T-helper 9 cell (primary cell): ENCODE measurements around the gene LUZP4.
"Not testable (repeated sequence)": the region's sequence is repeated elsewhere in the genome, so short reads cannot be mapped to it uniquely, and the experiment has no call there.

Experiments
- DNase-seq: peaks from one replicate; pipeline ENCODE4 v3.0.0-alpha.2; 2020
- total RNA-seq, 2 donors: gene quantifications; one replicate each; lab custom pipeline; 2026; lab: John Stamatoyannopoulos, UW

The LUZP4 gene, protein sequence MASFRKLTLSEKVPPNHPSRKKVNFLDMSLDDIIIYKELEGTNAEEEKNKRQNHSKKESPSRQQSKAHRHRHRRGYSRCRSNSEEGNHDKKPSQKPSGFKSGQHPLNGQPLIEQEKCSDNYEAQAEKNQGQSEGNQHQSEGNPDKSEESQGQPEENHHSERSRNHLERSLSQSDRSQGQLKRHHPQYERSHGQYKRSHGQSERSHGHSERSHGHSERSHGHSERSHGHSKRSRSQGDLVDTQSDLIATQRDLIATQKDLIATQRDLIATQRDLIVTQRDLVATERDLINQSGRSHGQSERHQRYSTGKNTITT
- 0 reads per million in 2 donors for total RNA-seq

DNA sequence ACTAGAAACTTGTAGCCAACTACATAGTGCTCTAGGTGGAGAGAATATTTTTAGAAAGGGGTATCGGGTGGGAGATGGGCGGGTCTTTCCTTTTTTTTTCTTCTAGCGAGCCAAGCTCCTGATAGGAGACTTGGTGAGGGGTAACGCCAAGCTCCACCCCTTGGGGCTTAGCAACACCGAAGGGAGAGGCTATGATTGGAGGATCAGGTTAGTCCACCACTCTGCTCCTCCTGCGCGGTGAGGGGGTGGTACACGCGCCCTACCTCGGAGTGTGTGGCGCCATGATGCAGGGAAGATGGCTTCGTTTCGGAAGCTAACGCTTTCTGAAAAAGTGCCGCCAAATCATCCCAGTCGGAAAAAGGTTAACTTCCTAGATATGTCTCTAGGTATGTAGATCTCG, at the start of gene LUZP4:
Gene LUZP4 (plus strand): TSS at position 251 of the 400 bp plus-strand sequence. CDS start 45 bp downstream, at position 296.
- DNase-seq = no peak

DNA sequence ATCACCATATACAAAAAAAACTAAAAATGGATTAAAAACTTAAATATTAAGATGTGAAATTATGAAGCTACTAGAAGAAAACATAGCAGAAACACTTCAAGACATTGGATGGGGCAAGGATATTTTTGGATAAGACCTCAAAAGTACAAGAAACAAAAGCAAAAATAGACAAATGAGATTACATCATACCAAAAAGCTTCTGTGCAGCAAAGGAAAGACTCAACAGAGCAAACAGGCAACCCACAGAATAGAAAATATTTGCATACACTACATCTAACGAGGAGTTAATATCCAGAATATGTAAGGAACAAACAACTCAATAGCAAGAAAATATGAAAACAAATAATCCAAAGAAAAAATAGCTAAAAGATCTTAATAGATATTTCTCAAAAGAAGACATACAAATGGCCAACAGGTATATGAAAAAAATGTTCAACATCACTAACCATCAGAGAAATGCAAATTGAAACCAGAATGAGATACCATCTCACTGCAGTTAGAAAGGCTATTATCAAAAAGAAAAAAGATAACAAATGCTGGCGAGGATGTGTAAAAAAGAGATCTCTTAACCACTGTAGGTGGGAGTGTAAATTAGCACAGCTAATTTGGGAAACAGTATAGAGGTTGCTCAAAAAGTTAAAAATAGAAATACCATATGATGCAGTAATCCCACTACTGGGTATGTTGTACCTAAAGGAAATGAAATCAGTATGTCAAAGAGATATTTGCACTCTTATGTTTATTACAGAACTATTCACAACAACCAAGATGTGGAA, 37.9 kb upstream of the LUZP4 start:
- DNase-seq = no peak

DNA sequence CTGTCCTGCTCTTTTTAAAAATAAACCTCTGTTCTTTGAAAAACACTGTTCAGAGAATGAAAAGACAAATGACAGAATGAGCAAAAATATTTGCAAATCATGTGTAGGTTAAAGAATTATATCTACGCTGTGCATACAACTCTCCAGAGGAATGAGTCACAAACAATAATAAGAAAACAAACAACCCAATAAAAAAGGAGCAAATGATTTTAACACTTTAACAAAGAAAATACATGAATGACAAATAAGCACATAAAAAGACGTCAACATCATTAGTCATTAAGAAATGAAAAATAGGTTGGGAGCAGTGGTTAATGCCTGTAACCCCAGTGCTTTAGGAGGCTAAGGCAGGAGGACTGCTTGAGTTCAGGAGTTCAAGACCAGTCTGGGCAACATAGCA, 34.5 kb upstream of the LUZP4 start:
- DNase-seq = no peak

DNA sequence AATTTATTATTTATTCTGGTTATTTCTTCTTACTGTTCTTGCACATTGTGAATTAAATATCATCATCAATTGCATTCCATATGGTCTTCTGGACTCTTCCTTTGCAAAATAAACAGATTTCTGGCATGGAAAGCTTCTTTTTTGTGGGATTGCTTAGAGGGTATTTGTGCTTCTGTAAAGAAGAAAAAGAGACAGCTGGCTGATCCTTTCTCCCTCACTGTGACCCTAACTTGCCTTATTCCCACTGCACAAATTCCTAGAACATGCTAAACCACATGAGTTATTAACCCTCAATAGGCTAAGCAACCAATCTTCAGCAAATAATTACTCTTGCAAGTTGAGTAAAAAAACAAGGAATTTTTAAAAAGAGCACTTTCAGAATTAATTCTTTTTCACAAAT, 31.8 kb upstream of the LUZP4 start:
- DNase-seq = no peak

DNA sequence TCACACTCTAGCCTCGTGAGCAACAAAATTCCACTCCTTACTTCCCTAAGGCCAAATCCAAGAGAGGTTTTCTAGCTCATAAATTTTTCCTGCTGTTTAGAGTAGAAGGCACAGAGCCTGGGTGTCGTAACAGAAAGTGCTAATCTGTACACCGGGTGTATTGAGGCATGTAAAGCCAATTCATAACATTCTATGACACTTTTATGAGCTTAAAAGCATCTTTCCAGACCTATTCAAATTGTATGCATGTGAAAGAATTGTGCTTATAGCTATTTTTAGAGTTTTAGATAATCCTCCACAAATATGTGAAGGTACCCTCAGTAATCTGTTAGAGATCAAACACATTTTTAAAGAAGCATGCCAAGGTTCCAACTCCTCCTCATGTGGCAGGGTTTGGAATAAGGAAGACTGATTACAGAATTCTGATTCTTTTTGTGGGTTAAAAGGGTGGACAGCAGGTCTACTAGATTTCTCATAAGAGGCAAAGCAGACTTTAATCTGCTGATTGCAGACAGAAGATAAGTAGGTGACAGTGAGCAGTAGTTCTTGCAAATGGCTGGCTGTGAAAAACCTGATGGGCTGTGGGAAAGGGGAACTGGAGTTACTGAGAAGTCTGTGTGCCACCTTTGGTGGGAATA, 30.2 kb upstream of the LUZP4 start:
- no peak for DNase-seq

DNA sequence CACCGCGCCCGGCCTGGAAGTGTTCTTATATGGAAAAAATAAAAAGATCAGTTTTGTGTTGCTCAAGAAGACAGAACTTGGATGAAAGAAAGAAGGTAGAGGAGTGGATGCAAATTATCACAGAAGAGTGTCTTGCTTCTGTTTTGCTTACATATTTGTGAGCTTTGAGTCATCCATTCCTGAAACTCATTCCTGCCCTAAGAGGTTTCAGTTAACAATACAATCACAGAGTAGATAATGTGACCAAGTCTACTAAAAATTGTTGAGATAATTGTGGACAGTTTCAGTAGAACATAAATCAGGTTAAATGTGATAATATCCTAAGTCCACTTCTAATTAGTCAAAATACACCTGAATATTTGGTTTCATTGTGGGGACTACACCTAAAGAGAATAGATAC, 29.2 kb upstream of the LUZP4 start:
- no peak for DNase-seq

DNA sequence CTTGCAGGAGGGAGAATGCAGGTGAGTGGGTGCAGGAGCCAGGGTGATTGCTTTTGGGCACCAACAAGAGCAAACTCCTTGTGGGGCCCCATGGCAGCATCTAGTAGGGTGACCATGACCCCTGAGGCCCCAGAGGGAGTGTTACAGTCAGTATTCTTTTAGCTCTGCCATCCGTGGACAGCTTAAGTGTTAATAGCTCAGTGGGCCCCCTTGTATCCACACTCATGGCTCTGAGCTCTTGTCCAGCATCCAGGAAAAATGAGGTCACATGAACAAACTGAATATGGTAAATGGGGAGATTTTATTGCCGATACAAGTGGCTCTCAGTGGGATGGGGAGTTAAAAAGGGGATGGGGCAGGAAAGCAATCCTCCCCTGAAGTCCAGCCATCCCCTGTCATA, 28.4 kb upstream of the LUZP4 start:
- DNase-seq = no peak

DNA sequence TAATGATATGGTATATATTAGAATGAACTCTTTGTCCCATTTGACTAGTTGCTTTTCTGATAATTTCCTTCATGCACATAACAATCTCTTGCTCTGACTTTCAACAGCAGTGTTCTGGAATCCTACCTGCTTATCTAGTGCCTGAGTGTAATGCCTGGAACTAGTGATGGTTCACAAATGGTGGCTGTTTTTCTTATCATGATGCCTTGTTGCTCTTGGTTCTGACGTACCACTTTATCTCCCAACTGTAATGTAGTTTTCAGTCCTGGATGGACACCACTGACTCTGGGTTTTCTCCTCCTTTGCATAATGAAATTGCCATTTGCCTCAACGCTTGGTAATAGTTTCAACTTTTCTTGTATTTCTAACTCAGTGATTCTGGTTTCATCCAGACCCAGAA, 25.5 kb upstream of the LUZP4 start:
- no peak for DNase-seq

DNA sequence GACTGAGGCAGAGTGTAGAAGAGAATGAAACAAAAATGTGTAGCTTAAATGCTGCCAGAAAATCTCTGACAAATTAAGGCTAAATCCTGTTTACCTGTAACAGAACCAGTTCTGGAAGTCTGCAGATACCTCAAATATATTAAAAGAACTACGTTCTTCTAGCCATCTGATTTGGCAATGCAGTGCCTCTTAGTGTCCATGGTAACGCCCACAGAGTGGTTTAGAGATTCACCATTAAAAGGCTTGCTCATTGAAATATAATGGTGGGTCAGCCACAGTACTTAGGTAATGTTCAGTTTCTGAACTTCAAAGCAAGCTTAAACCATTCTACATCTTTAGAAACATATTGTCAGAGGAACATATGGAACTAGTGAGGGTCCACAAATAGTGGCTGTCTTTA, 23.2 kb upstream of the LUZP4 start:
- DNase-seq = no peak

DNA sequence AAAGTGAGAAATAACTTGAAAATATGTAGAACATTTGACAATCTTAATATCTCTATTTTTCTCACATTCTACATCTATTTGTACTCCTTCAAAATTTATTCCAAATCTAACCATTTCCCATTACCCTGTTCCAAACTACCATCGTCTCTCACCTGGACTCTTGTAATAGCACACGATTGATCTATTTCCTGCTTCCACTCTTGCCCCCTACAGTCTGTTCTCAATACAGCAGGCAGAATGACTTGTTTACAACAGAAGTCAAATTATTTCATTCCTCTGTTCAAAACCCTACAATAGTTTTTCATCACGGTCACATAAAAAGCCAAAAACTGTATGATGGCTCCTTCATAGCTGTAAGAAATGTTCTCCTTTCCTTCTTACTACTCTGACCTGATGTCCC, 21.1 kb upstream of the LUZP4 start:
- no peak for DNase-seq

DNA sequence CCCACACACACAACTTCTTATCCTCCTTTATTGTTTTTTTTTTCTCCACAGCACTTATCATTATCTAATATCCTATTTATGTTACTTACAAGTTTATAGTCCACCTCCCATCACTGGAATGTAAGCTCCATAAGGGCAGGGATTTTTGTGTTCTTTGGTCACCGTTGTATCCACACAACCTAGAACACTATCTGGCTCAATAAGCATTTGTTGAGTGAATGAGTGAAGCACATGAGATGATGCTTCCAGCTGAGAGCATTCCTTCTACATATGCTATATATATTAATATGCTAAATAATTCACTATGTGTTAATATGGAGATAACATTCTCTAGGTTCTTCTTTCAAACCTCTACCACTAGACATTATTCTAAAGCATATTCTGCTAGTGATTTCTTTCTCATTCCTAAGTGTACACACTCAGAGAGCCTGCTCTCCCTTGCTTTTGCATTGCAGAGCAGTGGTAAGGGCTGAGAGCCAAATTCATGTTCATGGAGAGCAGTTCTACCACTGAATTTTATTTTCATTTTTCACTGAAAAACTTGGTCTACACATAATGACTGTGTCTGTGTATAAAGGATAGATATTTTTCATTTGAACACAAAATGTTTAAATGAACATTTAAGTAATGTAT, 20.3 kb upstream of the LUZP4 start:
- no peak for DNase-seq

DNA sequence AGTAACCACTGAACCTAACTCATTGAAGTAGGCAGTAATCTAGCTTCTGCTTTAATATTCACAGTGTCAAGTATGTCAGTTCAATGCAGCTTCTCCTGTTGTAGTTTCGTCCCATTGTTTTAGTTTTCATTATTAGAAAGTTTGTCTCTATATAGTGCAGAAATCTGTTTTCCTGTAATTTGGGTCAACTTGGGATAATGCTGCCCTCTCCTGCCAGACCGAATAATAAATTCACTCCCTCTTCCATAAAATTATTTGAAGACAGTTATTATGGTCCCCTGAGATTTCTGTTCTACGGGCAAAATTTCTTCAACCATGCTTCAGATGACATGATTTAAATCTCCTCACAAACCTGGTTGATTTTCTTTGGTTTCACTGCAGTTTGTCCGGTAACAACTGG, 4.6 kb upstream of the LUZP4 start:
- DNase-seq = no peak

DNA sequence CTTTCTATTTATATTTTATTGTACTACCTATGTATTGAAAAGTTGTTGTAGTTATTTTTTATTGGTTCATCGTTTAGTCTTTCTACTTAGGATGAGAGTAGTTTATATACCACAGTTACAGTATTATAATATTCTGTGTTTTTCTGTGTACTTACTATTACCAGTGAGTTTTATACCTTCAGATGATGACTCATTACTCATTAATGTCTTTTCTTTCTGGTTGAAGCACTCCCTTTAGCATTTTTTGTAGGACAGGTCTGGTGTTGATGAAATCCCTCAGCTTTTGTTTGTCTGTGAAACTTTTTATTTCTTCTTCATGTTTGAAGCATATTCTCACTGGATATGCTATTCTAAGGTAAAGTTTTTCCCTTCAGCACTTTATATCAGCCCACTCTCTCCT, 7.7 kb downstream of the LUZP4 start:
- no peak for DNase-seq

DNA sequence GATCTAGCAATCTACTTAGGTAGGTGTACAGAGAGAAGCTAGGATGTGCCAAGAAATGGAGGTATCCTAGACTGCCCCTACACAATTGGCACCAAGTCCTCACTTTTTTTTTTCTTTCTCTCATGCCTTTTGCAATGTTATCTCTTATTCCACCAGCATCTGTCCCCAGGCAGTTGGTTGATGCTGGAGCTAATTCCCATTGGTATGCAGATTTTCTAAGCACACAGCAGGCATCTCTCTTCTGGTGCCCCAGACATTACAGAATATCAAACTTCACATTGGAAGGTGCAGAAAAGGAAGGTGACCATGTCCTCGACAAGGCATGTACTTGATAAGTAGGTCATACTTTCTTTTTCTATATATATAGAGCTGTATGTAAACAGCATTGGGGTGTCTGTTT, 21.6 kb downstream of the LUZP4 start:
- no peak for DNase-seq

DNA sequence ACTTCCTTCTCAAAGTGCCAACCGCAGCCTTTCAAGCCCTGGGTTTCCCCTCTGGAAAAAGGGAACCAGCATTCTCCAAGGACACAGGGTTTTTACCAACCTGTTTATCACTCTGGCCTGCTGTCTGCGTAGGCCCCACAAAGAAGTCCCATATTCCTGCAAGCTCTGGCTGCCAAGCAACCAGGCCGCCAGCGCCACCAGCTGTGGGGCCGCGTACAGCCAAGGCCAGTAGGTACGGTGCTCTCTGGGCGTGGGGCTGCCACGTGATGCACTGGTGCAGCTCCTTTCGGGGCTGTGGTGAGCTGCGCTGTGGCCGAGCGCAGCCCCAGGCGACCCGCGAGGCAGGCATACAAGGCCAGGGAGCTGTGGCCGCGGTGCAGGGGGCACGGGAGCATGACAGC, 22.1 kb downstream of the LUZP4 start:
- no peak for DNase-seq

DNA sequence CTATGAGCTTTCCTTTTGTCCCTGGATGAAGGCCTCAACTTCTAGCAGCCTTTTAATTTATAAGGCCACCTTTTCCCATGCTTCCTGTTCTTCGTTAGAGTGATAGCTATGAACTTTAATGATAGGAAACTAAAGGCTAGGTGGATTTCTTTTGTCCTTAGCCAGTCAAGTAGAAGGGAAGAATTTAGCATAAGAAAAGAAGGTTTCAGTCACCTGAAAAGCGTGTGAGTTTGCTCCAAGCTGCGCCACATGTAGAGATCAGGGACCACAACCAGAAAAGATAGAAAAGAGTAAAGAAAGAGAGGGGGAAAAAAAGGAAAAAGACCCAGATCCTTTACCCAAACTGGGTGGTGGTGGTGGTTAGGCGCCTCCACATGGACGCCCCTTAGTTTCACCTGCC, 28.6 kb downstream of the LUZP4 start:
- no peak for DNase-seq

DNA sequence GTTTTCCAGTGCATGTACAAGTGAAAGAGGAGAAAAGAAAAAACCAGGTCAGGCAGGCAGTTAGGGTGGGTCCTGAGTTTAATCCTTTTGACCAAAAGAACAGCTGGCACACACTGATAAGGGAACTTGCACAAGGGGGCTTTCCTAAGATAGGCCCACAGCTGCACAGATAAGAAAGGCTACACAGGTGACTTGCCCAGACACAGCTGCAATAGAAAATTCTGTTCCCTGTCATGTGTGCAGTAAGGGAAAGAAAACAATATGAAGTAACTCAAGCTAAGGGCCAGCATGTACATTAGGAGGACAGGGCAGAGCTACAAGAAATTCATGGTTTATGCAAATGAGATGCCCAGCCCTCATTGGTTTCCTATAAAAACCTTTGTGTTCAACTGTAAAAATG, 32.9 kb downstream of the LUZP4 start:
- DNase-seq = no peak

DNA sequence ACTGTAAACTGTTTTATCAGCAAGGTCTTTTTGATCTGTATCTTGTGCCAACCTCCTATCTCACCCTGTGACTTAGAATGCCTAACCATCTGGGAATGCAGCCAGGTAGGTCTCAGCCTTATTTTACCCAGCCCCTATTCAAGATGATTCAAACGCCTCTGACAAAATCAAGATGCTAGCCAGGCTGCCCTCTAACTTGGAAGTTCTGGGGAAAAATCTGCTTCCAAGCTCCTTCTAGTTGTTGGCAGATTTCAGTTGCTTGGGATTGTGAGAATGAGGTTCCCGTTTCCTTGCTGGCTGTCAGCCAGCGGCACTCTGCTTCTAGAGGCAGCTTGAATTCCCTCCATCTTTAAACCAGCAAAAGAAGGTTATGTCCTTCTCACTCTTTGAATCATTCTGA, 34.7 kb downstream of the LUZP4 start:
- DNase-seq = no peak

DNA sequence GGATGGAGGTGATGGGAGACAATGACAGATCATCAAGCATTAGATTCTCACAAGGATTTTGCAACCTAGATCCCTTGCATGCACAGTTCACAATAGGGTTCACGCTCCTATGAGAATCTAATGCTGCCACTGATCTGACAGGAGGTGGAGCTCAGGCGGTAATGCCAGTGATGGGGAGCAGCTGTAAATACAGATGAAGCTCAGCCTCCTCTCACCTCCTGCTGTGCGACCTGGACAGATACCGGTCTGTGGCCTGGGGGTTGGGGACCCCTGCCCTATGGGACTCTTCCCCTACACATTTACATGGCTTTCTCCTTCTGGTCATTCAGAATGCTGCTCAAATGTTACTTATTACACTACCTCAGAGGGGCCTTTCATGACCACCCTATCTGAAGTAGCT, 39.8 kb downstream of the LUZP4 start:
- not testable (repeated sequence) for DNase-seq

DNA sequence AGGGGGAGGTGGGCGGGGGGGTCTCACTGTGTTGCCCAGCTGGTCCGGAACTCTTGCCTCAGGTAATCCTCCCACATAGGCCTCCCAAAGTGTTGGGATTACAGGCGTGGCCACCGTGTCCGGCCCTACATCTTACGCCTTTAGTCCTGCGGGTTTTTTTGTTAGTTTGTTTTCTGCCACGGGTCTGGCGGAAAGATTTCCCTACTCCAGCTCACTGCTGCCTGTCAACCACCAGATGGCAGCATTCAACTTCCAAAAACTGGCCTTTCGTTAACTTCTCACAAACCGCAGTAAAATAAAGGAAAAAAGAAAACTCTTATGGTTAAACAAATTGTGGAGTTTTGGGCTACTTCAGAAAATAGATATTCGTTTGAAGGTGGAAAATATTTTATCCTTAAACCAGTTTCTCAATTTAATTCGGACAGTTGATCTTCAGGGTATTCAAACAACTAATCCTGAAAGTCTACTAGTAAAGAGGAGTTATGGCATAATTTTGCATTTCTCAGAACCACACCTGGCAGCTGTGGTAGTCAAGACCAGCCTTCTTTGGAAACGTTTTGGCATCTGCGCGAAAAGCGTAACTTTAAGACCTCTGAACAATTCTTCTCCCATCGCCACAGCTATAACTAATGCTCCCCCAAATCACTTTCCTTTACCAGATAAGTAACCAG, 41.1 kb downstream of the LUZP4 start:
- DNase-seq = no peak

DNA sequence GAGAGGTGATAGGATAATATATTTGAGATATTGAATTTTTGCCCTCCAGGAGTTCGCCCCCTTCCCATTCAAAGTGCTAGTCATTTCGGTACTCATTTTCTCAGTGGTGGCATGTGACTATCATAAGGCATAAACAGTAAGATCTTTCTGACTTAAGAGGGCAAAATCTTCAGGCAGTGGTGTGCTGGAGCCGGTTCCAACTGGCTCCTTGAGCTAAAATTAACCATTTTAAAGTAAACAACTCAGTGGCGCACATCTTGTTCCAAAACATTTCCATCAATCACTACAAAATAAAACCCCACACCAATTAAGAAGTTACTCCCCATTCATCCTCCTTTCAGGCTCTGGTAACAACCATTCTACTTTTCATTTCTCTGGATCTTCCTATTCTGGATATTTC, 43.3 kb downstream of the LUZP4 start:
- no peak for DNase-seq

DNA sequence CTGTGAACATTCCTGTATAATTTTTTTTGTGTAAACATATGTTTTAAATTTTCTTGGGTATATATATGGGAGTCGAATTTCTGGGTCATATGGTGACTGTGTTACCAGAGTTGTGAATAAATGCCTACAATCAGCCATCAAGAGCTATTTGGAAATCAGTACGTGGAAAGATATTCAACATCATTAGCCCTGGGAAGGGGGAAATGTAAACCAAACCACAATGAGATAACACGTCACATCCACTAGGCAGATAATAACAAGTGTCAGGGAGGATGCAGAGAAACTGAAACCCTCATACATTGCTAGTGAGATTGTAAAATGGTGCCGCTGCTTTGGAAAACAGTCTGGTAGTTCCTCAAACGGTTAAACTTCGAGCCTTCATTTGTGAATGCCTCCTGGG, 43.9 kb downstream of the LUZP4 start:
- no peak for DNase-seq
